PFSK-1 (cell line): ENCODE measurements around the gene TREX2.

ENCODE experiments used
- POLR2AphosphoS5 ChIP-seq: IDR thresholded peaks from 2 replicates; pipeline ENCODE4 v1.6.1; 2012; ENCODE audit warnings: low read depth, mild to moderate bottlenecking, control low read depth, low read length, moderate library complexity
- SIN3A ChIP-seq: IDR thresholded peaks from 2 replicates; pipeline ENCODE4 v1.6.1; 2012; ENCODE audit warnings: mild to moderate bottlenecking, low read length, moderate library complexity, borderline replicate concordance; ENCODE audit not compliant: insufficient read depth
- TAF1 ChIP-seq: IDR thresholded peaks from 2 replicates; pipeline ENCODE4 v1.6.1; 2012; ENCODE audit warnings: low read length, control low read depth, borderline replicate concordance; ENCODE audit not compliant: insufficient read depth

DNA sequence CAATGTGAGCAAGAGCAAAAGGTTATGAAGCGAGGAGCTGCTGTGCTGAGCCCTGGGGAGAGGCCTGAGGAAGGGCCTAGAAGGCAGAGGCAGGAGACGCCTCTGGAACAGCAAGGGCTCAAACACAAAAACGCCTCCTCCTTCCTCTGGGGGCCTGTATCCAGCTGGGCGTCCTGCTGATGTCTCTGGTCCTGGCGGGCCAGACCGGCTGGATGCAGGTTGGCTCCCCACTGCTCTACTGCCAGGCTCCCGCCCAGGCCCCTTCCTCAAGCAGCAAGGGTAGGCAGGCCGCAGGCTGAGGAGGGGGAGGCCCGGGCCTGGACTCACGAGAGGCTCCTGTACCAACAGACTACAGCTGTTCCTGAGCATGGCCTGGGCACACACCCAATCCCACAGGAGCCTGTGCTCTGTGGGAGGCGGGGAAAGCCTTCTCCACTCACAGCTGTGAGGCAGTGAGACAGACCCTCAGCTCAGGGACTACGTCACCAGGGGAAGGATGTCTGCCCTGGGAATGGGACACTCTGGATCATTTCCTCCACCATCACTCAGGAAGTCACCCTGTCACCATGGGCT, 22.2 kb upstream of the TREX2 start:
- TF ChIP-seq TAF1 (no peak), SIN3A (no peak), POLR2AphosphoS5 (no peak)
